ENCODE results near the gene WWOX.

WWOX gene

GRCh38 chr16:78452025-78452555, 352.6 kb downstream of the WWOX start:
- Histone ChIP-seq H3K36me3 (no peaks in the 10 kb centered on the region), H3K27ac (no peak overlapping the region), H3K4me3 (ENCODE audit: low read depth in 1 of 2, low read length in 1 of 2) (no peak overlapping the region), H3K27me3 (no peaks in the 10 kb centered on the region), H3K9me3 (no peaks in the 10 kb centered on the region), H3K4me1 (ENCODE audit: control insufficient read depth in 1 of 2, insufficient read depth in 1 of 2, low read depth in 1 of 2, low read length in 1 of 2) (no peaks in the 10 kb centered on the region)
- no peak for TF ChIP-seq CTCF (IDR thresholded peaks at IDR 0.05)

GRCh38 chr16:78455861-78456260, 356.4 kb downstream of the WWOX start:
- Histone ChIP-seq H3K9me3 (no peaks in the 10 kb centered on the region), H3K27ac (no peak overlapping the region), H3K36me3 (no peaks in the 10 kb centered on the region), H3K4me1 (ENCODE audit: control insufficient read depth in 1 of 2, insufficient read depth in 1 of 2, low read depth in 1 of 2, low read length in 1 of 2) (peaks cover 2 to 3% of the 10 kb centered on the region in 2 experiments), H3K27me3 (no peaks in the 10 kb centered on the region), H3K4me3 (ENCODE audit: low read depth in 1 of 2, low read length in 1 of 2) (no peak overlapping the region)
- TF ChIP-seq CTCF (IDR thresholded peaks at IDR 0.05), result no peak

GRCh38 chr16:78458588-78458987, 359.1 kb downstream of the WWOX start:
- H3K4me1 ChIP-seq (ENCODE audit: control insufficient read depth in 1 of 2, insufficient read depth in 1 of 2, low read depth in 1 of 2, low read length in 1 of 2), result peaks cover 16 to 19% of the 10 kb centered on the region in 2 experiments
- TF ChIP-seq CTCF (IDR thresholded peaks at IDR 0.05), result no peak
- H3K27ac ChIP-seq, result no peak overlapping the region
- no peaks in the 10 kb centered on the region for H3K9me3 ChIP-seq
- no peaks in the 10 kb centered on the region for H3K27me3 ChIP-seq
- no peak overlapping the region for H3K4me3 ChIP-seq (ENCODE audit: low read depth in 1 of 2, low read length in 1 of 2)
- no peaks in the 10 kb centered on the region for H3K36me3 ChIP-seq

- Histone ChIP-seq H3K4me3 (ENCODE audit: low read depth in 1 of 2, low read length in 1 of 2) (no peak overlapping the region), H3K9me3 (no peaks in the 10 kb centered on the region), H3K27ac (no peak overlapping the region), H3K4me1 (ENCODE audit: control insufficient read depth in 1 of 2, insufficient read depth in 1 of 2, low read depth in 1 of 2, low read length in 1 of 2) (peaks cover 16 to 19% of the 10 kb centered on the region in 2 experiments), H3K27me3 (no peaks in the 10 kb centered on the region), H3K36me3 (no peaks in the 10 kb centered on the region)
- no peak for TF ChIP-seq CTCF (IDR thresholded peaks at IDR 0.05)
Observed at GRCh38 chr16:78460428-78460827, 361.0 kb downstream of the WWOX start.

- peaks cover 16 to 19% of the 10 kb centered on the region in 2 experiments for H3K4me1 ChIP-seq (ENCODE audit: control insufficient read depth in 1 of 2, insufficient read depth in 1 of 2, low read depth in 1 of 2, low read length in 1 of 2)
- H3K9me3 ChIP-seq, result no peaks in the 10 kb centered on the region
- H3K4me3 ChIP-seq (ENCODE audit: low read depth in 1 of 2, low read length in 1 of 2), result no peak overlapping the region
- H3K27me3 ChIP-seq, result no peaks in the 10 kb centered on the region
- TF ChIP-seq CTCF (IDR thresholded peaks at IDR 0.05), result no peak
- H3K27ac ChIP-seq, result no peak overlapping the region
- H3K36me3 ChIP-seq, result no peaks in the 10 kb centered on the region
Observed at GRCh38 chr16:78461087-78461486, 361.6 kb downstream of the WWOX start.
